Breast epithelium (tissue), 4 donors: ENCODE results near the gene C1QTNF6. TPM values are rescaled to one million over a fixed set of nuclear protein-coding genes. Genes with fewer than 3 reads are reported as not detected.
A peak's percentile ranks its signal among the peaks of the same experiment; 100 is the strongest.

Experiments
- DNase-seq, 2 donors: peaks; one replicate each; pipeline ENCODE4 v3.0.0-alpha.2; 2019; ENCODE audit warnings: low spot score in 2 of 2
- H3K27ac ChIP-seq, 2 donors: fragments of 200-600 bp; sonication (generic) in 1 of 2; one replicate each; pipeline ENCODE4 v1.5.1; 2016 to 2019; ENCODE audit warnings: mild to moderate bottlenecking in 1 of 2
- H3K27me3 ChIP-seq, 2 donors: fragments of 200-600 bp; sonication (generic) in 1 of 2; one replicate each; pipeline versions ENCODE4 v1.5.1 to v1.6.0; 2017 to 2019; ENCODE audit warnings: control low read depth in 1 of 2, mild to moderate bottlenecking in 1 of 2
- H3K36me3 ChIP-seq: fragments of 200-600 bp; one replicate; pipeline ENCODE4 v1.5.1; 2019
- H3K4me1 ChIP-seq, 2 donors: fragments of 200-600 bp; sonication (generic); one replicate each; pipeline ENCODE4 v1.5.1; 2016 to 2019; ENCODE audit warnings: control low read depth in 1 of 2
- H3K4me3 ChIP-seq, 3 donors: fragments of 200-600 bp; sonication (generic); 1 replicate in 2 of 3; 2 replicates in 1 of 3; pipeline ENCODE4 v1.5.1; 2016 to 2019; ENCODE audit warnings: mild to moderate bottlenecking in 3 of 3, moderate library complexity in 2 of 3
- H3K9me3 ChIP-seq, 2 donors: fragments of 200-600 bp; sonication (generic) in 1 of 2; one replicate each; pipeline ENCODE4 v1.5.1; 2016 to 2019; ENCODE audit warnings: control low read depth in 1 of 2
- POLR2A ChIP-seq: fragments of 450-650 bp; IDR thresholded peaks from one replicate; pipeline ENCODE4 v1.6.1; 2016; ENCODE audit warnings: antibody characterized with exemption, mild to moderate bottlenecking, moderate library complexity
- POLR2AphosphoS5 ChIP-seq, 3 donors: sonication (generic); formaldehyde crosslinking; IDR thresholded peaks; one replicate each; pipeline ENCODE4 v1.6.1; 2017; ENCODE audit warnings: antibody characterized with exemption in 3 of 3
- intact Hi-C: fragments of 100-400 bp; cut with DNase I; formaldehyde crosslinking; loops from one replicate; pipeline ENCODE4 v1.15.1; 2023; ENCODE audit warnings: low total_unique reads
- total RNA-seq, 3 donors: library from RNA; depleted of rRNA; stranded (reverse); fragments of >200 nt; gene quantifications; one replicate each; pipeline ENCODE4 v1.1.0, GENCODE V29; 2016
- TF ChIP-seq, protein P1 (sequence below), 3 donors: fragments of 450-650 bp; IDR thresholded peaks; one replicate each; pipeline ENCODE4 v1.5.1; 2016 to 2017; ENCODE audit warnings: antibody characterized with exemption in 3 of 3, mild to moderate bottlenecking in 3 of 3, moderate library complexity in 3 of 3

C1QTNF6 gene
- total RNA-seq, 3 donors from 2014 or later, result 2.2 to 3.6 (median 3.5) TPM

GRCh38 chr22:37199103-37199759 lies 11.2 kb upstream of the C1QTNF6 start:
- Histone ChIP-seq H3K36me3 (no peaks in the 10 kb centered on the region), H3K4me1 (peaks cover 15 to 23% of the 10 kb centered on the region in 2 donors), H3K9me3 (no peaks in the 10 kb centered on the region), H3K4me3 (peak overlapping the region; percentile 52 to 78 (median 59)), H3K27me3 (no peaks in the 10 kb centered on the region), H3K27ac (peak overlapping the region; percentile 89 to 97)
- intact Hi-C loops, result no loop called here
- DNase-seq, result peak; percentile 97 to 99
- peak; percentile 99 for TF ChIP-seq POLR2A
- peak; percentile 98 to 99 (median 98) for TF ChIP-seq POLR2AphosphoS5 (IDR thresholded peaks at IDR 0.05)
- TF ChIP-seq, protein P1, sequence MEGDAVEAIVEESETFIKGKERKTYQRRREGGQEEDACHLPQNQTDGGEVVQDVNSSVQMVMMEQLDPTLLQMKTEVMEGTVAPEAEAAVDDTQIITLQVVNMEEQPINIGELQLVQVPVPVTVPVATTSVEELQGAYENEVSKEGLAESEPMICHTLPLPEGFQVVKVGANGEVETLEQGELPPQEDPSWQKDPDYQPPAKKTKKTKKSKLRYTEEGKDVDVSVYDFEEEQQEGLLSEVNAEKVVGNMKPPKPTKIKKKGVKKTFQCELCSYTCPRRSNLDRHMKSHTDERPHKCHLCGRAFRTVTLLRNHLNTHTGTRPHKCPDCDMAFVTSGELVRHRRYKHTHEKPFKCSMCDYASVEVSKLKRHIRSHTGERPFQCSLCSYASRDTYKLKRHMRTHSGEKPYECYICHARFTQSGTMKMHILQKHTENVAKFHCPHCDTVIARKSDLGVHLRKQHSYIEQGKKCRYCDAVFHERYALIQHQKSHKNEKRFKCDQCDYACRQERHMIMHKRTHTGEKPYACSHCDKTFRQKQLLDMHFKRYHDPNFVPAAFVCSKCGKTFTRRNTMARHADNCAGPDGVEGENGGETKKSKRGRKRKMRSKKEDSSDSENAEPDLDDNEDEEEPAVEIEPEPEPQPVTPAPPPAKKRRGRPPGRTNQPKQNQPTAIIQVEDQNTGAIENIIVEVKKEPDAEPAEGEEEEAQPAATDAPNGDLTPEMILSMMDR (IDR thresholded peaks at IDR 0.05), result peak; percentile 88 to 91 (median 90)

DNA sequence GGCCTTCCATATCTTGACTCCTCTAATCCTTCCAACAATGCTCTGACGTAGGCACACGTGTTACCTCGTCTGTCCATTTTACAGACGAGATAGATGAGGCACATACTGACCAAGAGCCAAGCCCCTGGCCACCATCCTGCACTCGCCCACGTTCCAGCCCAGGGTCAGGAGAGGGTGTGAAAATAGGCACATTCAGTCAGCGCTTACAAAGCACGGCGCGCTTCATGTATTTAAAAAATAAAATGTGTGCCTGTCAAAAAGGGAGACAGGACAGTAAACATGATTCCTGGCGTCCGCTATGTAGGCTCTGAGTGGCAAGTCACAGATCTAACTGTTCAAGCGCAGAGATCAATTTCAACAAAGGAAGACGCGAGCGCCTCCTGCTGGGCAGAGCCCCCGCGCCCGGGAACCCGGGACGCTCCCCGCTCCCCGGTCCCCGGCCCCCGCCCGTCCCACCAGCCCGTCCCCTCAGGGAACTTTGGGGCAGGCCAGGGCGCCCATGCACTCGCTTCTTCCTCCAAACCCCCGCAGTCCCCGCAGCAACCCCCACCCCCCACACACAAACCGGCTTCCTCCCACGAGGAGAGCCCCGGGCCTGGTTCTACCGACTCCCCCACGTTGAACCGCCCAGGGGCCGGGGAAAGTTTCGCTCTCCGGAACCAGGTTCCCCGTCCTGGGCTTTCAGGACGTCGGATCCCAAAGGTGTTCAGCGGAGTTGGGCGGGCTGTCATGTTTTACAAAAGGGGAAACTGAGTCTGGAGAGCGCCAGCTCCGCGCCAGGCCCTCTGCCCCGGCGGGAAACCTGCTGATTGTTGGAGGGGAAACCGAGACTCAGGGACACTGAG lies 10.4 kb upstream of the C1QTNF6 start:
- Histone ChIP-seq H3K9me3 (no peaks in the 10 kb centered on the region), H3K27ac (peak overlapping the region; percentile 89 to 97), H3K4me1 (peaks cover 15 to 23% of the 10 kb centered on the region in 2 donors), H3K4me3 (peak overlapping the region; percentile 52 to 78 (median 59)), H3K27me3 (no peaks in the 10 kb centered on the region), H3K36me3 (no peaks in the 10 kb centered on the region)
- intact Hi-C loops, result no loop called here
- peak; percentile 72 to 85 for DNase-seq
- TF ChIP-seq, protein P1 (IDR thresholded peaks at IDR 0.05), result peak in 2 of 3 donors; percentile 52 to 59
- TF ChIP-seq POLR2AphosphoS5 (IDR thresholded peaks at IDR 0.05), result no peak

DNA sequence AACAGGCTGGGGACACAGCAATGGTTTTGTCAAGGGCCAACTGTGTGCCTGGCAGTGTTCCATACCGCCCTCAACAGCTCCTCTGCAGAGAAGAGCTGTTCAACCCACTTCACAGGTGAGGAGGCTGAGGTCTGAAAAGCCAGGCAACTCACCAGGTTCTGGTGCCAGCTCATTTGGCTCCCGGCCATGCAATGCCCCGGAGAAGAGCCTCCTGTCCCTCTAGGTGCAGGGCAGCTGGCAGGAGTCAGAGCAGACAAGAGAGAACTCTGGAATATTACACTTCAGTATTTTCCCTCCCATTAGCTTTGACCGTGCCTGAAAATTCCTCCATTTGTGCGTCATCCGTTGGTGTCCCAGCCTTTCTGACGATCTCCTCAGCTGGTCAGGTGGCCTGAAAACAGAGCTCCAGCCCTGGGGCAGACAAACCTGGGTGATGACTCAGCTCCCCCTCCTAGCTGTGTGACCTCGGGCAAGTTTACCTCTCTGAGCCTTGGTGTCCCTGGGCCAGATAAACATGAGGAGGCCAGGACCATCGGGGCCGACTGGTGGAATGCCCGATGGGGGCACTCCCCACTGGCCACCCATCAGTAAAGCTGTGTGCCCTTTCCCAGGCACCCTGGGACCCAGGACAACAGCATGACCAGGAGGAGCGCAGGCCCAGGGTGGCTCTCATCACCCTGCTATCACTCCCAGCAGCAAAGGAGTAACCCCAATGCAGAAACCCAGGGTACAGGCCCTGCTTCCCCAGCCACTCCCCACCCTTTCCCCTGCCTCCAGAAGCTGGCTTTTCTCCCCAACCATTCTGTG lies 9.6 kb upstream of the C1QTNF6 start:
- peaks cover 15 to 23% of the 10 kb centered on the region in 2 donors for H3K4me1 ChIP-seq
- intact Hi-C loops, result no loop called here
- peak overlapping the region; percentile 89 to 97 for H3K27ac ChIP-seq
- H3K27me3 ChIP-seq, result no peaks in the 10 kb centered on the region
- H3K9me3 ChIP-seq, result no peaks in the 10 kb centered on the region
- DNase-seq, result peak; percentile 76 to 77
- peak overlapping the region in 2 of 3 donors; percentile 59 to 78 for H3K4me3 ChIP-seq
- H3K36me3 ChIP-seq, result no peaks in the 10 kb centered on the region
- TF ChIP-seq, protein P1 (IDR thresholded peaks at IDR 0.05), result no peak
- TF ChIP-seq POLR2A (no peak), POLR2AphosphoS5 (IDR thresholded peaks at IDR 0.05) (no peak)

DNA sequence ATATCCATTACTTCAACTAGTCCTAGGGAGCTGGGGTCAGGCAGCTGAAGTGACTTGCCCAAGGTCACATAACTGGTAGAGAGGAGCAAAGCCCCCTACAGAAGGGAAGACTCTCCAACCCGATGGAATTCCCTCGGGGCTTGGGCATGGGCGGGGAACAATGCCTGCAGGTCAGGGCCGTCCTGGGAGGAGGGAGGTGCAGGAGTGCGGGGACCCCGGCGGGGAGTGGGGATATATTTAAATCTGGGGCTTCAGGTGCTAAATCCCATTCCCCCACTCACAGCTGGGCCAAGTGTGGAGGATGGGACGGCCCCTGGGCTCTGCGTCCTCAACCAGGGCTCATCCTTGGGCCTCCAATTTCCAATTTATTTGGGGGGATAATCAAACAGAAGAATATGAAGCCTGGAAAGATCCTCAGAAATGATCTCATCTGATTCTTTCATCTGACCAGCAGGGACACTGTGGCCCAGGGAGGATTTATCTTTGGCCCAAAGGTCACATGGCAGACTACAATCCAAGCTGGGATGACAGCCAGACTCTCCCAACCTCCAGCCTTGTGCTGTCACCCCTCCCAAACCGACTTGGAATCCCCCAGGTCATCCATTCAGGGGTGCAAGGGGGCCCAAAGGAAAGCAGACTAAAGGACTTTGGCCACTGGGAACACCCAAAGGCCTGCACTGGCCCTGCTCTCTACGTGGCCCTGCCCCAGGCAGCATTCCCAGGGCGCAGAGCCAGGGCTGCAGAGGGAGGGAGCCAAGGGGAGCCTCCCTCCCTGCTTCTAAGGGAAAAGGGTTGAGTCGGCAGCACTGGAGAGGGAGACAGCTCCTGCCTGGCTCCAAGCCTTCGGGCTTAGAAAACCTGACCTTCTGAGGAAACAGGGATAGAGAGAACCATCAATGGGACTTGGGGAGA lies 8.7 kb upstream of the C1QTNF6 start:
- Histone ChIP-seq H3K27me3 (no peaks in the 10 kb centered on the region), H3K4me3 (no peak overlapping the region), H3K36me3 (no peaks in the 10 kb centered on the region), H3K4me1 (peaks cover 15 to 23% of the 10 kb centered on the region in 2 donors), H3K27ac (peak overlapping the region; percentile 89 to 97), H3K9me3 (no peaks in the 10 kb centered on the region)
- intact Hi-C loops, result no loop called here
- peak in 2 of 3 donors; percentile 39 to 86 for TF ChIP-seq POLR2AphosphoS5 (IDR thresholded peaks at IDR 0.05)
- no peak for TF ChIP-seq POLR2A
- TF ChIP-seq, protein P1 (IDR thresholded peaks at IDR 0.05), result peak in 1 of 3 donors; percentile 35
- peak; percentile 79 to 91 for DNase-seq
